HEK293T (cell line): Measurements from ENCODE around the gene ZFYVE27.

Source experiments
- CTCF ChIA-PET: fragments of 350-600 bp; formaldehyde crosslinking; extraction: SDS; loops from one replicate; lab custom pipeline; 2021; ENCODE audit warnings: antibody characterized with exemption, inconsistent platforms; lab: Yijun Ruan, JAX
- POLR2A ChIA-PET: fragments of 350-600 bp; formaldehyde crosslinking; extraction: SDS; loops from one replicate; lab custom pipeline; 2020; ENCODE audit warnings: antibody characterized with exemption, inconsistent platforms; lab: Yijun Ruan, JAX
- DNase-seq: peaks from one replicate; pipeline ENCODE4 v3.0.0; 2012; ENCODE audit warnings: mixed read lengths; ENCODE audit errors: extremely low spot score
- ARNT ChIP-seq: fragments of 450-650 bp; IDR thresholded peaks from 2 replicates; pipeline ENCODE4 v1.6.1; 2017; ENCODE audit warnings: mild to moderate bottlenecking
- BHLHE40 ChIP-seq: fragments of 450-650 bp; IDR thresholded peaks from 2 replicates; pipeline ENCODE4 v1.6.1; 2016; ENCODE audit warnings: mild to moderate bottlenecking, moderate library complexity, borderline replicate concordance
- CTBP1 ChIP-seq: fragments of 450-650 bp; IDR thresholded peaks from 2 replicates; pipeline ENCODE4 v1.6.1; 2016; ENCODE audit warnings: borderline replicate concordance
- ELF4 ChIP-seq: fragments of 450-650 bp; IDR thresholded peaks from 2 replicates; pipeline ENCODE4 v1.6.1; 2017; ENCODE audit warnings: antibody characterized with exemption
- FOXA1 ChIP-seq: fragments of 450-650 bp; IDR thresholded peaks from 2 replicates; pipeline ENCODE4 v1.6.1; 2016; ENCODE audit warnings: mild to moderate bottlenecking
- FOXK2 ChIP-seq: fragments of 450-650 bp; IDR thresholded peaks from 2 replicates; pipeline ENCODE4 v1.6.1; 2016; ENCODE audit warnings: mild to moderate bottlenecking
- FOXM1 ChIP-seq: fragments of 450-650 bp; IDR thresholded peaks from 2 replicates; pipeline ENCODE4 v1.6.1; 2017; ENCODE audit warnings: mild to moderate bottlenecking, borderline replicate concordance
- HDGF ChIP-seq: fragments of 450-650 bp; IDR thresholded peaks from 2 replicates; pipeline ENCODE4 v1.6.1; 2017; ENCODE audit warnings: antibody characterized with exemption, borderline replicate concordance
- L3MBTL2 ChIP-seq: fragments of 450-650 bp; conservative IDR thresholded peaks from 2 replicates; pipeline ENCODE4 v1.6.1; 2016; ENCODE audit warnings: mild to moderate bottlenecking
- LEF1 ChIP-seq: fragments of 450-650 bp; IDR thresholded peaks from 2 replicates; pipeline ENCODE4 v1.6.1; 2017; ENCODE audit warnings: mild to moderate bottlenecking, borderline replicate concordance
- NFRKB ChIP-seq: fragments of 450-650 bp; IDR thresholded peaks from 2 replicates; pipeline ENCODE4 v1.6.1; 2016; ENCODE audit warnings: mild to moderate bottlenecking, moderate library complexity
- SP1 ChIP-seq: fragments of 450-650 bp; IDR thresholded peaks from 2 replicates; pipeline ENCODE4 v1.6.1; 2017
- SUZ12 ChIP-seq: fragments of 450-650 bp; IDR thresholded peaks from 2 replicates; pipeline ENCODE4 v1.6.1; 2016; ENCODE audit warnings: mild to moderate bottlenecking
- TARDBP ChIP-seq: fragments of 450-650 bp; IDR thresholded peaks from 2 replicates; pipeline ENCODE4 v1.6.1; 2016
- ZNF384 ChIP-seq: fragments of 450-650 bp; IDR thresholded peaks from 2 replicates; pipeline ENCODE4 v1.6.1; 2016
- TF ChIP-seq, protein P1 (sequence below): fragments of 450-650 bp; IDR thresholded peaks from 2 replicates; pipeline ENCODE4 v1.6.1; 2016

Gene ZFYVE27

GRCh38 chr10:97701438-97702069 is 35.4 kb upstream of the ZFYVE27 start:
- TF ChIP-seq, protein P1, sequence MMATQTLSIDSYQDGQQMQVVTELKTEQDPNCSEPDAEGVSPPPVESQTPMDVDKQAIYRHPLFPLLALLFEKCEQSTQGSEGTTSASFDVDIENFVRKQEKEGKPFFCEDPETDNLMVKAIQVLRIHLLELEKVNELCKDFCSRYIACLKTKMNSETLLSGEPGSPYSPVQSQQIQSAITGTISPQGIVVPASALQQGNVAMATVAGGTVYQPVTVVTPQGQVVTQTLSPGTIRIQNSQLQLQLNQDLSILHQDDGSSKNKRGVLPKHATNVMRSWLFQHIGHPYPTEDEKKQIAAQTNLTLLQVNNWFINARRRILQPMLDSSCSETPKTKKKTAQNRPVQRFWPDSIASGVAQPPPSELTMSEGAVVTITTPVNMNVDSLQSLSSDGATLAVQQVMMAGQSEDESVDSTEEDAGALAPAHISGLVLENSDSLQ: no peak
- TF ChIP-seq SUZ12: no peak
- no peak for TF ChIP-seq HDGF
- TF ChIP-seq ZNF384: no peak
- no peak for TF ChIP-seq NFRKB
- no peak for TF ChIP-seq CTBP1
- TF ChIP-seq FOXM1: no peak
- no peak for TF ChIP-seq TARDBP
- no peak for TF ChIP-seq ARNT
- no peak for TF ChIP-seq ELF4
- TF ChIP-seq SP1: no peak
- TF ChIP-seq LEF1: no peak
- TF ChIP-seq BHLHE40: no peak
- TF ChIP-seq FOXA1: no peak
- TF ChIP-seq L3MBTL2: no peak
- DNase-seq: peak; percentile 89
- ChIA-PET CTCF (interaction anchor here (0.6 to 3.2 kb wide), 18 partner anchors 8 to 156 kb away, joined by 3 to 37 read pairs (median 8); partner anchors contain the start of genes ANKRD2, AVPI1, MARVELD1 and ZFYVE27), POLR2A (interaction anchor here (0.9 to 2.3 kb wide), 6 partner anchors 9 to 35 kb away, joined by 3 to 16 read pairs (median 6); partner anchors contain the start of genes AVPI1, MARVELD1 and ZFYVE27)

GRCh38 chr10:97703398-97704067 is 33.4 kb upstream of the ZFYVE27 start:
- no peak for TF ChIP-seq HDGF
- TF ChIP-seq BHLHE40: no peak
- no peak for TF ChIP-seq FOXM1
- no peak for TF ChIP-seq NFRKB
- TF ChIP-seq TARDBP: no peak
- TF ChIP-seq ELF4: no peak
- TF ChIP-seq, protein P1: no peak
- TF ChIP-seq FOXA1: no peak
- no peak for TF ChIP-seq L3MBTL2
- no peak for TF ChIP-seq ZNF384
- no peak for TF ChIP-seq ARNT
- ChIA-PET CTCF (interaction anchor here (0.6 to 3.2 kb wide), 6 partner anchors 8 to 33 kb away, joined by 3 to 37 read pairs (median 11); partner anchors contain the start of gene AVPI1), POLR2A (interaction anchor here (0.7 to 1.6 kb wide), 6 partner anchors 9 to 33 kb away, joined by 3 to 10 read pairs (median 4); partner anchors contain the start of genes AVPI1 and ZFYVE27)
- no peak for DNase-seq

- CTCF ChIA-PET: interaction anchor here (0.8 to 2.5 kb wide), 3 partner anchors 27 to 32 kb away, joined by 3 to 11 read pairs (median 7); no protein-coding TSS in a partner anchor
- POLR2A ChIA-PET: interaction anchor here (1.0 to 1.6 kb wide), 3 partner anchors 10 to 20 kb away, joined by 3 to 10 read pairs (median 4); partner anchors contain the start of genes AVPI1 and MARVELD1
- no peak for DNase-seq
- TF ChIP-seq ARNT (no peak), FOXA1 (no peak), ELF4 (no peak), BHLHE40 (no peak), TARDBP (no peak), FOXK2 (no peak), NFRKB (no peak), SUZ12 (no peak), ZNF384 (no peak), FOXM1 (no peak), L3MBTL2 (no peak), LEF1 (no peak), HDGF (no peak)
- TF ChIP-seq, protein P1: no peak
Observed at GRCh38 chr10:97704341-97704740, 32.6 kb upstream of the ZFYVE27 start.

GRCh38 chr10:97705006-97705670 is 31.8 kb upstream of the ZFYVE27 start:
- ChIA-PET CTCF (interaction anchor here (0.8 to 2.5 kb wide), 2 partner anchors 26 to 31 kb away, joined by 3 to 11 read pairs; no protein-coding TSS in a partner anchor), POLR2A (interaction anchor here (0.9 to 1.6 kb wide), 3 partner anchors 9 to 32 kb away, joined by 3 to 10 read pairs (median 4); partner anchors contain the start of genes AVPI1, MARVELD1 and ZFYVE27)
- no peak for DNase-seq
- no peak for TF ChIP-seq L3MBTL2

DNA sequence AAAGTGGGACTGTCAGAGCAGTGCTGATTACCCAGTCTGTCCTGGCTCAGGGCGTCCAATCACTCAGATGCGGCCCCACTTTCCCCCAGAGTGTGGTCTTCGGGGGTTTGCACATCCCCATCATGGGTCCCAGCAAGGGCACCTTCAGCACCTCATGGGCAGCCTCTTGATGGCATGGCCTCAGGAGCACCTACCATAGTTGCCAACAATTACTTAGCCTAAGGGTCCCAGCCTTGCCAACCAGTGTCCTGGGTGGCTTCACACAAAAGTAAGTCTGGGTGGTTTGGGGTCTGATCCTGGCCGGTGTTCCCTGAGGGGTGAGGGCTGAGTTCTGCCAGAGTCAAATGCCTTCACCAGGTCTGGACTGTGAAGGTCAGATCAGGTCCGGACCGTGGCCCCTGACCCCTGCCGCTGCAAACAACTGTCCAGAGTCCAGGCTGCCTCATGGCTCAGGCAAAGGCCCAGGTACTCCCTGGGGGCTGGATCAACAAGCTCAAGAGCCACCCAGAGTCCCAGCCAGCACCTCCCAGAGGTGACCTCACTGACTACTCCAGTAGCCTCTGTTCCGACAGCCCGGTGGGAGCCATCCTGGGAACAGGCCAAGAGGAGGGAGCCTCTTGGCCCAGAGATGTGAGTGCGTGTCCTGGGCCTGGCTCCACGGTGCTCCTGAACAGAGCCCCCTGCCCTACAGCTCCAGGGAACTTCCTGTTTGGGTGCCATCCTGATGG is 29.6 kb upstream of the ZFYVE27 start:
- ChIA-PET POLR2A (interaction anchor here (1.2 kb wide), 1 partner anchor 29 kb away, joined by 3 read pairs; the partner anchor contains the start of gene ZFYVE27), CTCF (interaction anchor here (1.2 to 3.0 kb wide), 3 partner anchors 23 to 31 kb away, joined by 5 to 14 read pairs (median 5); partner anchors contain the start of gene ZFYVE27)
- TF ChIP-seq SP1 (no peak), ELF4 (no peak)
- DNase-seq: no peak
